GM18861 (cell line): ENCODE results near the gene PLOD1.
A peak's percentile ranks its signal among the peaks of the same experiment; 100 is the strongest.
"Not testable (repeated sequence)": the region's sequence is repeated elsewhere in the genome, so short reads cannot be mapped to it uniquely, and the experiment has no call there.

Experiments
- ATAC-seq: cut with Tn5 transposase; IDR thresholded peaks from one replicate; pipeline ENCODE4 v1.9.1; 2021; ENCODE audit not compliant: unreplicated experiment

The PLOD1 gene

DNA sequence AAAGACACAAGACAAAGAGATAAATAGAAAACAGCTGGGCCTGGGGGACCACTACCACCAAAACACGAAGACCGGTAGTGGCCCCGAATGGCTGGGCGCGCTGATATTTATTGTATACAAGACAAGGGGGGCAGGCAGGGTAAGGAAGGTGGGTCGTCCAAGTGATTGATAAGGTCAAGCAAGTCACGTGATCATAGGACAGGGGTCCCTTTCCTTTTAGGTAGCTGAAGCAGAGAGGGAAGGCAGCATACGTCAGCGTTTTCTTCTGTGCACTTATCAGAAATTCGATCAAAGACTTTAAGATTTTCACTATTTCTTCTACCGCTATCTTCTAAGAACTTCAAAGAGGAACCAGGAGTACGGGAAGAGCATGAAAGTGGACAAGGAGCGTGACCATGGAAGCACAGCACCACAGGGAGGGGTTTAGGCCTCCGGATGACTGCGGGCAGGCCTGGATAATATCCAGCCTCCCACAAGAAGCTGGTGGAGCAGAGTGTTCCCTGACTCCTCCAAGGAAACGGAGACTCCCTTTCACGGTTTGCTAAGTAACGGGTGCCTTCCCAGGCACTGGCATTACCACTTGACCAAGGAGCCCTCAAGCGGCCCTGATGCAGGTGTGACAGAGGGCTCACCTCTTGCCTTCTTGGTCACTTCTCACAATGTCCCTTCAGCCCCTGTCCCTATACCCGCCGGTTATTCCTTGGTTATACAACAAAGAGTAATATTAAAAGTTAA lies 21.9 kb upstream of the PLOD1 start:
- ATAC-seq: not testable (repeated sequence)

DNA sequence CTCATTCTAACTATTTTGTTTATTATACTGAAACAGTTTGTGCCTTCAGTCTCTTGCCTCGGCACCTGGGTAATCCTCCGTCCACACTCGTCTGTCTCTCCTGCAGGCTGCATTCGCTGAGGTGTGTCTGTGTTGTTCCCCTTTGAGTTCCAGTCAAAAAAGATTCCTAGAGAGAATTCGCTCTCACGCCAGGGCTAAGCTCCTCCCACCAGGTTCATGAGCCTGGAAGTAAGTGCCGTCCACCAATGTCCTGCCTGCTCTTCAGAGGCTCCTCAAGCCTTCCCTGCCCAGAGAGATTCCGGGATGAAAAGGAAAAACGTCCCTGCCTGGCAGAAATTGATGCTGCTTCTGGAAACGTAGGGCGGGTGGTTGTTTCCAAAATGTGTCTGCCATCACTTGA lies 21.2 kb upstream of the PLOD1 start:
- ATAC-seq: no peak

DNA sequence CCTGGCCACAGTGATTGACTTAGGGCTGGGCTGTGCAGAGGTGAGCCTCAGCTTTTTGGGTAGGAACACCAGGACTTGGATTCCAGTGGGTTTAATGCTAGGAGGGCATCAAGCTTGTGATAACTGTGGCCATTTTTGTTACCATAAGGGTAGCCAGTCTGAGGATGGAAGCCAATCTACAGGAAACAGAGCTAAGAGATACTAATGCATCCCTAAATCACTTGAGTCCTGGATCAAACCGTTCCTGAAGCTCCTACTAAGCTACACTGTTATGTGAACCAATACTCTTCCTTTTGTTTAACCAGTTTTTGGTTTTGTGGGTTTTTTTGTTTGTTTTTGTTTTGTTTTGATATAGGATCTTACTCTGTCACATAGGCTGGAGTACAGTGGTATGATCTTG lies 20.5 kb upstream of the PLOD1 start:
- no peak for ATAC-seq

DNA sequence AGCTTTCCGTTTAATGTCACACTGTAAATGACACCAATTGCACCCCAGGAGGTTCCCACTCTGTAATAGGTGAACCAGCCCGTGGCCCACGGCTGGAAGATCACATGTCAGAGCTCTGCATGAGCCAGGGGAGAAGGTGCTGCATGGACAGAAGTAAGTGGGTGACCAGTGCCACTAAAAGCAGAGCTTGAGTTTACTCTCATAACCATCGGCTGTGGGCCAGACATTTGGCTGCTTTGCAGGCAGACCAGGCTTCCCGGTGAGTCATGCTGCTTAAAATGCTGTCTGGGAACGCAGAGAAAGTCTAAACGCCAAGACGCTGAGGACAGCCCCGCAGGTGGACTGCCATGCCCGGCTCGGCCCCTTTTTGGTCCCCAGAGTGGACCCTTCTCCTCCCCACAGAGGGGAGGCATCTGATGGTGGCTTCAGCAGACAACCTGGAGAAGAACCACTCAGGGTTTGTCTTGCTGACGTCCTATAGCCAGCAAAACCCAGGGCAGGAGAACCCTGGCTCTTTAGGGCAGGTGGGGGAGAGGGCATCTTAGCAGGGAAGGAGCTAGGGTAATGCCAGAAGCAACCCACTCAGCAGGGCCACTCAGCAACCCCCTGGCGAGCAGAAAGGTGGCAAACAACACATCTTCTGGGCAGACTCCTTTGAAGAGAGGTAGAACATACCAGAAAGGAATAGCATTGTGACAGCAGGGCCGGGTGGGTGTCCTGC lies 15.6 kb upstream of the PLOD1 start:
- ATAC-seq: no peak

DNA sequence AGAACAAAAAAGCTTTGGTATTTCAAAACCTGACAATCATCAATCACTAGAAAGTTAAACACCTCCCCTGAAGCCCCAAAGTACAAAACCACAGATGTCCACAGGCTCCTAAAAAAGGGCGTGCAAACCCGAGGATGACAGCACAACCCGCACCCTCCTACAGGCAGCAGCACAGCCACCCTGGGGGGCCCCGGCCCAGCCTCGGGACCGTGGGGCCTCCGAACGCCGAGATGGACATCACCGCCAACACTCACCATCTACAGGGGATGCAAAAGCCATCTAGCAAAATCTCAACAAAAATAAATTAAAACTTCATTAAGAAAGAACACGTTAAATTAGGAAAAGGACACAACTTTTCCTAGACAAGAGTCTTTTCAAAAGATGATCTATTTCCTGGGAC lies 14.9 kb upstream of the PLOD1 start:
- no peak for ATAC-seq

DNA sequence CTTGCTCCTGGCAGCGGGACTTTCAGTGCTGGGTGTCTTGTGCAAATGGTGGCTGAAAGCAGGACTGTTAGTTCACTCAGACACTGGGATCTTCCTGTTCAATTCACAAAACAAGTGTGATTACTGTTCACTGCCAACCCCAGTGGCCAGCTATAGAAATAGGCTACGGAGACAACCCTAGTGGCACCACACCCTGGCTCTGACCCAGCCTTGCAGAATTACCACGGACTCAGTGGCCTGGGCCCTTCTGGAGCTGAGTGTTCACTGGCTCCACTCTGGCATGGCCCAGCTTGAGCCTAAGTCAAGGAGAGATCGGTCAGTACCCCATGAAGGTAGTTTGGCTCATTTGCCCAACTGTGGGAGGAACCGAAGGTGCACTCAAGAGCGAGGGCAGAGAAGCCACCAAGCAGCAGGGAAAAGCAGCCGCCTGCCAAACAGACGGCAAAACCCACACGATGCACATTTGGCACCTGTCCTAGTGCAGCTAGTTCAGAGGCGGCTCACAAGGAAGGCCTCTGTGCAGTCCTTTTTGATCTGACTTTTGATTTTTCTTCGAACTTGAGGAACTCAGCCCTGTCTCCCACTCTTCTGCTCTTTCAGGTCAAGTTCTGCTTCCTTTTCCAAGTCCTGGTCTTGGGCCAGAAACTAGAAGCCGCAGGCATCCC lies 14.1 kb upstream of the PLOD1 start:
- no peak for ATAC-seq

GRCh38 chr1:11921022-11921421 lies 13.5 kb upstream of the PLOD1 start:
- no peak for ATAC-seq

GRCh38 chr1:11923069-11923826 lies 11.3 kb upstream of the PLOD1 start:
- no peak for ATAC-seq

GRCh38 chr1:11923827-11924113 lies 10.7 kb upstream of the PLOD1 start:
- no peak for ATAC-seq

DNA sequence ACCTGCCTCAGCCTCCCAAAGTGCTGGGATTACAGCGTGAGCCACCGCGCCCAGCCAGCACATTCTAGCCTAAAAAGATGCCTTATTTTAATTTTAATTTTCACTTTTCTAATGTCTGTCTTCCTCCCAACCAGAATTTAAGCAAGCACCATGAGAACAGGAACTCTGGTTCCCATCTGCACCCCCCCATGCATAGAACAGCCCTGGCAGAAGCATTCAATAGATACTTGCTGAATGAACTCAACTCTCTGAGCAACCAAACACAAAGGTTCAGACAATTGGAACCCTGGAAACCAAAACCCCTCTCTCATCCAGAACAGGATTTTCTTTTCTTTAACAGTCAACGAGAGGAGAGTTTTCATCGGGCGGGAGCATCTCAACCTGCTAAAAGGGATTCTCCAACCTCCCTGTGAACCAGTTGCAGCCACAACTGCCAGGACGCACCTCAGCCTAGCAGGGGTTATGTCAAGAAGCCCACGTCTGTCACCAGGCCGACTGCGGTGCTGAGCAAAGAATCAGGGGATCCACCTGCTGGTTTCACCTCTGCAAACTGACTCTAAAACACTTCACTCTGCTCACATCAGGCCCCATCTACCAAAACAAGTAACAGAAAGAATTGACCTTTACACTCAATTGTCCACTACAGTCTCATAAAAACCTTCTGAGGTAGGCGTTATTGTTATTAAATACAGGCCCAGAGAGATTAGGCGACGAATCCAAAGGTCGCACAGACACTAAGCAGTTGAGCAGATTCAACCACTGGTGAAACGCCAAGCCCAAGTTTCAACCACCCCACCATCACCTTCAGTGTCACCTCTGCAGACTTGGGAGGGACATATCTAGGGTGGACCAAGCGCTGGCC lies 10.0 kb upstream of the PLOD1 start:
- ATAC-seq: no peak

DNA sequence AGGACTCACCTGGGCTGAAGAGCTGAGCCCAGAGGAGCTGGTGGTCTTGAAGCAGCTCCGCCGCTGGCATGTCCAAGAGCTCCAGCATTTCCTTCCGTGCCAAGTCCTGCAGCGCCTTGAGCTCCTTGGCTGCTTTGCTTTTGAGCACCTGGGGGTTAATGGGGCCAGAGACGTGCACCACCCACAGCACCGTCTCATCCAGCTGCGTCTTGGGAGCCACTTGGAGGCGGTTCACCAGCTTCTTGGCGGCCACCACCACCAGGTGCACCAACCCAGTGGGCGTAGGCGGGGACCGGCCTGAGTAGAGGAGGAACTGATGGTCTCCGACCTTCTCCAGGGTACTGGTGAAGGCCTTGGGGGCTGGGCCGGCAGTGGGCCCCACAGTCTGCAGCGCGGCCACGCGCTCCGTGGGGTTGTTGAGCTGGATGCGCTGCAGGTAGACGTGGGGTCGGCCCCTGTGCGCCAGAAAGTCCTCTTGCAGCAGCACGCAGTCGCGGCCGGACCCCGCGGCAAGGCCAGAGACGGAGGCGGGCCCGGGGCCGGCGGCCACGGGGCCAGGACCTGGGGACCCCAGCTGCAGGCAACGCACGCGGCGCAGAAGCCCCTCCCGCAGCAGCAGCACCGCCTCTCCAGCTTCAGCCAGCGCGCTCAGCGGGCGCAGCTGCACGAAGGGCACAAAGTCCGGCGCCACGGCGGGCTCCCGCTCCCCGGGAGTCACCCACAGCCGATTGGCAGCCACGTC lies 9.2 kb upstream of the PLOD1 start:
- ATAC-seq: peak; percentile 4

DNA sequence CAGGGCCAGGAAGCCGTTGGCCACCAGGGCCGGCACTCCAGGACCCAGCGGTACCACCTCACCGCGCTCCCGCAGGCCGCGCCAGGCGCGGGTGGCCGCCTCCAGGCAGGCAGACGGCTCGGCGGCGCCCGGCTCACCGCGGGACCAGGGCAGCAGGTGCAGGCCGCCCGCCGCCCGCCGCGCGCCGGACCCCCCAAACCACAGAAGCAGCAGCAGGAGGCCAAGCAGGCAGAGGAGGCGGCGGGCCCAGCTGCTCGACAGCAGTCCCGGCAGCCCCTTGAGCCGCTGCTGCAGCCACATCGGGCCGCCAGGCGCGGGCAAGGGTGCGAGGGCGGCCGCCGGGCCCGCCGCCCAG lies 8.6 kb upstream of the PLOD1 start:
- ATAC-seq: peak; percentile 19

GRCh38 chr1:11927866-11928592 lies 6.5 kb upstream of the PLOD1 start:
- no peak for ATAC-seq

- no peak for ATAC-seq
Measured at GRCh38 chr1:11929849-11930248, 4.7 kb upstream of the PLOD1 start.

DNA sequence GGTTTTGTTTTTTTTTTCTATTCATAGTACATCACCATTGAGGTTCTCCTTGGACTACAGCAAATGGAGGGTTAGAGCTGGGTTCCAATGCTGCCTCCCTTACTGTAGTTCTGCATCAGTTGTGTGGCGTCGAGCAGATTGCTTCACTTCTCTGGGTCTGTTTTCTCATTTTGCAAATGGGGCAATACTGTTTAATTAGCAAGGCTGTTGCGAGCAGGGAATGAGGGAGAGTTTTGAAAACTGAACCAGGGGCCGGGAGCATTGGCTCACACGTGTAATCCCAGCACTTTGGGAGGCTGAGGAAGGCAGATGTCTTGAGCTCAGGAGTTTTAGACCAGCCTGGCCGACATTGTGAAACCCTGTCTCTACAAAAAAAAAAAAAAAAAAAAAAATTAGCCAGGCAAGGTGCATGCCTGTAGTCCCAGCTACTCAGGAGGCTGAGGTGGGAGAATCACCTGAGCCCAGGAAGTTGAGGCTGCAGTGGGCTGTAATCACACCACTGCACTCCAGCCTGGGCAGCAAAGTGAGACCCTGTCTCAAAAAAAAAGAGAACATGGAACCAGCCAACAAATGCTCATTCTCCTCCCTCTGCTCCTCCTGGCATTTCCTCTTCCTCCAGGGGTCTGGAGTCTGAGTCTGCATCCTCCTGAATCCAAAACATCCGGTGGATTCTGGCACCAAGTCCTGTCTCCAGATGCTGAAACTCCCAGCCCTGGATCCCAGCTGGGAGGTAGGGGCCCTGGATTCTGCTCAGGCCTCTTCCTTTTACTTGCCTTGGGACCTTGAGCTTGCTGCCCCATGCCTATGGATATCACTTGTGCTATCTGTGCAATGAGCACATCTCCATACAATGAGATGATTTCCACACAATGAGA lies 3.7 kb upstream of the PLOD1 start:
- ATAC-seq: no peak

GRCh38 chr1:11931845-11932244 lies 2.7 kb upstream of the PLOD1 start:
- ATAC-seq: no peak

- ATAC-seq: no peak
Measured at GRCh38 chr1:11935057-11935412, 518 bp downstream of the PLOD1 start.

DNA sequence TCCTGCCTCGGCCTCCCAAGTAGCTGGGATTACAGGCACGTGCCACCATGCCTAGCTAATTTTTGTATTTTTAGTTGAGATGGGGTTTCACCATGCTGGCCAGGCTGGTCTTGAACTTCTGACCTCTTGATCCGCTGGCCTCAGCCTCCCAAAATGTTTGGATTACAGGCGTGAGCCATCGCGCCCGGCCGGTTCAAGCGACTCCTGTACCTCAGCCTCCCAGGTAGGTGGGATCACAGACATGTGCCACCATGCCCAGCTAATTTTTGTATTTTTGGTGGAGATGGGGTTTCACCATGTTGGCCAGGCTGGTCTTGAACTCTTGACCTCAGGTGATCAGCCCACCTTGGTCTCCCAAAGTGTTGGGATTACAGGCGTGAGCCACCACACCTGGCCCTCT lies 1.2 kb downstream of the PLOD1 start:
- not testable (repeated sequence) for ATAC-seq
